PC-9 (cell line): Measurements from ENCODE around the gene TMEM52B. TPM values are rescaled to one million over a fixed set of nuclear protein-coding genes. Genes with fewer than 3 reads are reported as not detected.
A peak's percentile ranks its signal among the peaks of the same experiment; 100 is the strongest.

Experiments
- BruUV-seq: library from RNA; stranded (reverse); fragments of 400-500 nt; replicated peaks from 2 replicates; lab custom pipeline; 2021; lab: Mats Ljungman, UMichigan
- CTCF ChIA-PET: fragments of 300-600 bp; sonication (Branson Sonifier 250); formaldehyde crosslinking; loops from one replicate; lab custom pipeline; 2022; ENCODE audit warnings: antibody characterized with exemption; lab: Charles Lee
- POLR2A ChIA-PET: fragments of 300-600 bp; sonication (Branson Sonifier 250); formaldehyde crosslinking; loops from one replicate; lab custom pipeline; 2022; ENCODE audit warnings: antibody characterized with exemption; ENCODE audit not compliant: unreplicated experiment; lab: Charles Lee
- DNase-seq, 2 experiments: peaks; one replicate each; pipeline versions ENCODE4 v3.0.0 to v3.0.0-alpha.2; 2015 to 2022; ENCODE audit warnings: mixed read lengths in 1 of 2
- H2AFZ ChIP-seq: fragments of 200-600 bp; sonication (generic); 2 replicates; pipeline ENCODE4 v1.8.1; 2017; ENCODE audit warnings: antibody characterized with exemption
- H3F3A ChIP-seq: fragments of 200-600 bp; sonication (generic); 2 replicates; pipeline ENCODE4 v1.8.1; 2017; ENCODE audit warnings: antibody characterized with exemption, mild to moderate bottlenecking, low read depth; ENCODE audit not compliant: insufficient read depth
- H3K27ac ChIP-seq: fragments of 200-600 bp; sonication (generic); 2 replicates; pipeline ENCODE4 v1.6.1; 2016; ENCODE audit warnings: mixed run types
- H3K27me3 ChIP-seq: fragments of 200-600 bp; sonication (generic); 2 replicates; pipeline ENCODE4 v1.6.1; 2016; ENCODE audit warnings: low read depth, mixed run types; ENCODE audit not compliant: insufficient read depth
- H3K36me3 ChIP-seq: fragments of 200-600 bp; sonication (generic); 2 replicates; pipeline ENCODE4 v1.6.1; 2016; ENCODE audit warnings: low read depth, mixed run types
- H3K4me1 ChIP-seq: fragments of 200-600 bp; sonication (generic); replicated peaks from 2 replicates; pipeline ENCODE4 v1.6.1; 2016; ENCODE audit warnings: mixed run types; ENCODE audit not compliant: insufficient read depth
- H3K4me2 ChIP-seq: fragments of 200-600 bp; sonication (generic); 2 replicates; pipeline ENCODE4 v1.6.1; 2017; ENCODE audit warnings: mixed run types
- H3K4me3 ChIP-seq: fragments of 200-600 bp; sonication (generic); 2 replicates; pipeline ENCODE4 v1.6.1; 2016; ENCODE audit warnings: mixed run types
- H3K79me2 ChIP-seq: fragments of 200-600 bp; sonication (generic); 2 replicates; pipeline ENCODE4 v1.6.1; 2017; ENCODE audit warnings: low read depth, mixed run types
- H3K9me2 ChIP-seq: fragments of 200-600 bp; sonication (generic); 2 replicates; pipeline ENCODE4 v1.8.1; 2017; ENCODE audit warnings: mild to moderate bottlenecking; ENCODE audit not compliant: insufficient read depth
- H3K9me3 ChIP-seq: fragments of 200-600 bp; sonication (generic); 2 replicates; pipeline ENCODE4 v1.8.1; 2016; ENCODE audit warnings: low read depth; ENCODE audit not compliant: insufficient read depth
- H4K20me1 ChIP-seq: fragments of 200-600 bp; sonication (generic); 2 replicates; pipeline ENCODE4 v1.8.1; 2017; ENCODE audit not compliant: insufficient read depth
- EZH2 ChIP-seq: fragments of 200-600 bp; sonication (generic); IDR thresholded peaks from 2 replicates; pipeline ENCODE4 v1.8.0; 2017; ENCODE audit warnings: antibody characterized with exemption, low read depth
- intact Hi-C: fragments of 100-400 bp; cut with micrococcal nuclease; formaldehyde crosslinking; loops from one replicate; pipeline ENCODE4 v1.10.0; 2022; ENCODE audit not compliant: unreplicated experiment
- total RNA-seq: library from RNA; stranded (reverse); gene quantifications from 2 replicates; pipeline ENCODE4 v1.2.3, GENCODE V29; 2021
- TF ChIP-seq, protein P1 (sequence below): fragments of 200-600 bp; sonication (generic); conservative IDR thresholded peaks from 2 replicates; pipeline ENCODE4 v1.6.1; 2017; ENCODE audit warnings: mixed run types, antibody characterized with exemption, mild to moderate bottlenecking, moderate library complexity

The TMEM52B gene
- total RNA-seq, 1 experiment from 2014 or later, result 2.6 TPM

DNA sequence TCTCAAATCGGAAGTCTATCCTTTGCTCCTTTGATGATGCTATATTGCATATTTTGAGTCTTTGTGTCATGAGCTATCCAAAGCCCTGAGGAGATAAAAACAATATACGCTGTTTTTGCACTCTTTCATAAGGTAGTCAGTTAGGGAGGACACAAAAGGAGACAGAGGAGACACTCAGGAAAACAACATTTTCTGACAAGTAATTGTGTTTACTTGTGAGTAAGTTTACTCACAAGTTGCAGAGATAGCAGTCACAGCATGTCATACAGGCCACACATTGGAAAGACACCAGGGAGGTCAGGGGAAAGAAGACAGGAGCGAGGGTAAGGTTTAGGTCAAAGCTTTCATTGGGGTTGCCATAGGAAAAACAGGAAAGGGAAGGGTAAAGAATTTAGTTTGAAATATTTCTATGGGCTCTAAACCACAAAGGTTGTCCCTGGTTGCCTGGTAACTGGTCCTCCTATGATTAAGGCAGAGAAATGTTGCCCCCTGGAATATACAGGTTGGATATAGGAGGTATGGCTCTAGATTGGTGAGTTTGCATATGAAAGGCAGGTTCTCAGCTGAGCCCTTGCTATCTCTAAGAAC, 26.5 kb downstream of the TMEM52B start:
- no TSS peak for BruUV-seq
- peak; percentile 58 to 88 for DNase-seq
- ChIA-PET POLR2A (interaction anchor here (0.6 to 0.9 kb wide), 6 partner anchors 9 to 197 kb away, joined by 3 to 7 read pairs (median 4); no protein-coding TSS in a partner anchor), CTCF (interaction anchor here (1.7 kb wide), 1 partner anchor 15 kb away, joined by 6 read pairs; no protein-coding TSS in a partner anchor)
- Histone ChIP-seq H3K9me2 (no peaks in the 10 kb centered on the region), H4K20me1 (no peaks in the 10 kb centered on the region), H3K27me3 (no peaks in the 10 kb centered on the region), H3K4me2 (peak overlapping the region; percentile 62), H3K79me2 (no peaks in the 10 kb centered on the region), H3K36me3 (no peaks in the 10 kb centered on the region), H3K9me3 (no peaks in the 10 kb centered on the region), H3K4me1 (peaks cover 22% of the 10 kb centered on the region), H3F3A (peaks cover 21% of the 10 kb centered on the region), H3K27ac (peak overlapping the region; percentile 73), H2AFZ (peak overlapping the region; percentile 37; the same call in 1 of the 2 replicates), H3K4me3 (peak overlapping the region; percentile 3; the same call in 1 of the 2 replicates)
- intact Hi-C loops, result loop anchor here (1.0 kb wide), 1 partner anchor 13 kb away; no protein-coding TSS in a partner anchor
- no peak for TF ChIP-seq EZH2
- TF ChIP-seq, protein P1, sequence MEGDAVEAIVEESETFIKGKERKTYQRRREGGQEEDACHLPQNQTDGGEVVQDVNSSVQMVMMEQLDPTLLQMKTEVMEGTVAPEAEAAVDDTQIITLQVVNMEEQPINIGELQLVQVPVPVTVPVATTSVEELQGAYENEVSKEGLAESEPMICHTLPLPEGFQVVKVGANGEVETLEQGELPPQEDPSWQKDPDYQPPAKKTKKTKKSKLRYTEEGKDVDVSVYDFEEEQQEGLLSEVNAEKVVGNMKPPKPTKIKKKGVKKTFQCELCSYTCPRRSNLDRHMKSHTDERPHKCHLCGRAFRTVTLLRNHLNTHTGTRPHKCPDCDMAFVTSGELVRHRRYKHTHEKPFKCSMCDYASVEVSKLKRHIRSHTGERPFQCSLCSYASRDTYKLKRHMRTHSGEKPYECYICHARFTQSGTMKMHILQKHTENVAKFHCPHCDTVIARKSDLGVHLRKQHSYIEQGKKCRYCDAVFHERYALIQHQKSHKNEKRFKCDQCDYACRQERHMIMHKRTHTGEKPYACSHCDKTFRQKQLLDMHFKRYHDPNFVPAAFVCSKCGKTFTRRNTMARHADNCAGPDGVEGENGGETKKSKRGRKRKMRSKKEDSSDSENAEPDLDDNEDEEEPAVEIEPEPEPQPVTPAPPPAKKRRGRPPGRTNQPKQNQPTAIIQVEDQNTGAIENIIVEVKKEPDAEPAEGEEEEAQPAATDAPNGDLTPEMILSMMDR, result no peak

DNA sequence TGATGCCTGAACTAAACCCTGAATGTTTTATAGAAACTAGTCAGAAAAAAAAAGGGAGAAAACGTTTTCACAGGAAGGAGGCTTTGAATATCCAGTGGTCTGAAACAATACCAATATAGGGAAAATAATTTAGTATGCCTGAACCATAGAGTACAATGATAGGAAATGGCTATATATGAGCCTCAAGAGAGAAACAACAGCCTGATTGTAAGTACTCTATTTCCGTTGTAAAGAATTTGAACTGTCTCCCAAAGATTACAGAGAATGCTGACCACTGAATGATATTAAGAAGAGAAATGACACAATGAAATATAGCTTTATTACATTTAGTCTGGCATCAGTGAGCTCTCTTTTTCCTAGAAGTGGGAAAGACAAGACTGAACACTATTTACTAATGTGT, 28.3 kb downstream of the TMEM52B start:
- TF ChIP-seq EZH2, result no peak
- TF ChIP-seq, protein P1, result no peak
- ChIA-PET POLR2A (no interaction called here), CTCF (interaction anchor here (0.5 kb wide), 1 partner anchor 297 kb away, joined by 5 read pairs; no protein-coding TSS in a partner anchor)
- Histone ChIP-seq H3K27me3 (no peaks in the 10 kb centered on the region), H3K4me3 (no peak overlapping the region), H4K20me1 (no peaks in the 10 kb centered on the region), H3K4me1 (peaks cover 22% of the 10 kb centered on the region), H3K4me2 (no peak overlapping the region), H3K9me2 (no peaks in the 10 kb centered on the region), H3K9me3 (no peaks in the 10 kb centered on the region), H3F3A (peaks cover 33% of the 10 kb centered on the region), H3K36me3 (no peaks in the 10 kb centered on the region), H3K27ac (no peak overlapping the region), H3K79me2 (no peaks in the 10 kb centered on the region), H2AFZ (no peak overlapping the region)
- DNase-seq, result no peak
- intact Hi-C loops, result no loop called here
- BruUV-seq, result no TSS peak

DNA sequence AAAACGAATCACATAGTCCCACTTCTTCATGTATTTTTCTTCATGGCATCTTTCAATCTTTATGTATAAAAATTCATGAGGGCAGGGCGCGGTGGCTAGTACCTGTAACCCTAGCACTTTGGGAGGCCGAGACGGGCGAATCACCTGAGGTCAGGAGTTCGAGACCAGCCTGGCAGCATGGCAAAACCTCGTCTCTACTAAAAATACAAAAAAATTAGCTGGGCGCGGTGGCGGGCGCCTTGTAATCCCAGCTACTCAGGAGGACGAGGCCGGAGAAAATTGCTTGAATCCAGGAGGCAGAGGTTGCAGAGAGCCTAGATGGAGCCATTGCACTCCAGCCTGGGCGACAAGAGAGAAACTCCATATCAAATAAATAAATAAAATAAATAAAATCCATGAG, 31.4 kb downstream of the TMEM52B start:
- no TSS peak for BruUV-seq
- no peaks in the 10 kb centered on the region for H4K20me1 ChIP-seq
- H3K27me3 ChIP-seq, result no peaks in the 10 kb centered on the region
- ChIA-PET POLR2A (interaction anchor here (0.6 kb wide), 1 partner anchor 53 kb away, joined by 3 read pairs; no protein-coding TSS in a partner anchor), CTCF (no interaction called here)
- TF ChIP-seq, protein P1, result no peak
- no peak for TF ChIP-seq EZH2
- intact Hi-C loops, result loop anchor here (5.0 to 10.0 kb wide), 3 partner anchors 43 to 455 kb away; partner anchors contain the start of gene CLEC9A
- H3F3A ChIP-seq, result peaks cover 41% of the 10 kb centered on the region; the same call in 1 of the 2 replicates
- no peak overlapping the region for H3K27ac ChIP-seq
- peaks cover 25% of the 10 kb centered on the region for H3K4me1 ChIP-seq
- H3K4me2 ChIP-seq, result no peak overlapping the region
- no peak for DNase-seq
- no peaks in the 10 kb centered on the region for H3K9me2 ChIP-seq
- H2AFZ ChIP-seq, result no peak overlapping the region
- peaks cover 12% of the 10 kb centered on the region for H3K79me2 ChIP-seq
- no peaks in the 10 kb centered on the region for H3K9me3 ChIP-seq
- H3K36me3 ChIP-seq, result no peaks in the 10 kb centered on the region
- no peak overlapping the region for H3K4me3 ChIP-seq
